ENCODE results near the gene HDAC2. TPM values are rescaled to one million over a fixed set of nuclear protein-coding genes. Genes with fewer than 3 reads are reported as not detected.
A peak's percentile ranks its signal among the peaks of the same experiment; 100 is the strongest.

Gene HDAC2
- total and polyA plus RNA-seq, 2 experiments from 2014 or later = 343 to 355 TPM

DNA sequence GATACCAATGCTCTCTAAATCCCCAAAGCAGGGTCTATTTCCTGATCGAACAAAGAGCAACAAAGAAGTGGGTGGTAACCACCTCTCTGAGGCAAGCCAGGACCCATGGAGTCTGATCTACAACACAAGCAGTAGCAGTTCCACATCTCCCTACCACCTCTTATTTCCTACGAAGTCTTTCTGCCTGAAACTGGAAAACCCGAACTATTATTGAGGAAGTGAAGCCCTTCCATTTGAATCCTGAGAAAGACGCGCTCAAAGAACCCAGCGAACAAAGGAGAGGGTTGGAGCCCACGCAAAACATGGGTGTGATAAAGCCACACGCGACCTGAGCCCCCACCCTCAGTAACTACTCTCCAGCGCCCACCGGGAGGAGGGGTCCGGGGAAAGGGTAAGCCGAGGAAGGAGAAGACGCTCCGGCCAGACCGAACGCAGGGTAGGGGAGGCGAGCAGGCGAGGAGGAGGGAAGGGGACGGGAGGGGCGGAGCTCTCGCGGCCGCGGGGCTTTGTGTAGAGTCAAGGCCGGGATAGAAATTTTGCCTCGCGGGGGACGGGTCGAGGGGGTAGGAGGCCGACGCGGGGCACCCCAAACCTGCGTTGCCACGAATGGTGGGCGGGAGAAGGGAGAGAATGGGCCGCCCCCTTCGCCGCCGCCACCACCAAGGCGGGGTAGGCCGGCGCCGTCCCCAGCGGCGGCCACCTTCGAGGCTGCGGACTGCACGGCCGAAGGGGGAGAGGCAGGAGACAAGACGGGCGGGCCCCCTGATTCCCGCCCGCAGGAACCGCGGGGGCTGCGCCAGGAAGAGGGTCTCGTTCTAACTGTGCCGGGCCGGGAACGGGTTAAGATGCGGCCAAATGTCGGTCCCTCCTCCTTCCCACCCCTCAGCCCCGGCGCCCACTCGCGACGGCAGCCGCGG lies 802 bp downstream of the HDAC2 start:
- peak overlapping the region; percentile 99 for H3K27ac Mint-ChIP-seq
- H3K9me3 Mint-ChIP-seq = no peaks in the 10 kb centered on the region
- no peaks in the 10 kb centered on the region for H3K9me2 ChIP-seq (ENCODE audit: insufficient read depth)
- H3F3A ChIP-seq (replicated peaks; ENCODE audit: low read depth) = no peaks in the 10 kb centered on the region; the same call in 1 of the 2 replicates
- ATAC-seq (peak; percentile 64), DNase-seq (ENCODE audit: low spot score) (peak; percentile 73)
- peaks cover 42% of the 10 kb centered on the region for H3K4me1 ChIP-seq (ENCODE audit: insufficient read depth)
- peaks cover 29% of the 10 kb centered on the region for H4K20me1 ChIP-seq (replicated peaks; ENCODE audit: insufficient read depth)
- H3K4me2 ChIP-seq = peak overlapping the region; percentile 89
- H2AFZ ChIP-seq = peak overlapping the region; percentile 92; the same call in 1 of the 2 replicates
- peaks cover 39% of the 10 kb centered on the region for H3K4me1 Mint-ChIP-seq
- H3K79me2 ChIP-seq (replicated peaks; ENCODE audit: insufficient read depth) = peaks cover 61% of the 10 kb centered on the region
- H3K4me3 ChIP-seq = peak overlapping the region; percentile 98
- no peak for TF ChIP-seq STAT1 (IDR thresholded peaks at IDR 0.05; ENCODE audit: unreplicated experiment)
- peak; percentile 41; the same call in 1 of the 2 replicates for TF ChIP-seq POLR2AphosphoS5 (IDR thresholded peaks at IDR 0.05; ENCODE audit: low read depth)
- no peak for TF ChIP-seq NANOG (IDR thresholded peaks at IDR 0.05; ENCODE audit: borderline replicate concordance)
- TF ChIP-seq, protein P1, sequence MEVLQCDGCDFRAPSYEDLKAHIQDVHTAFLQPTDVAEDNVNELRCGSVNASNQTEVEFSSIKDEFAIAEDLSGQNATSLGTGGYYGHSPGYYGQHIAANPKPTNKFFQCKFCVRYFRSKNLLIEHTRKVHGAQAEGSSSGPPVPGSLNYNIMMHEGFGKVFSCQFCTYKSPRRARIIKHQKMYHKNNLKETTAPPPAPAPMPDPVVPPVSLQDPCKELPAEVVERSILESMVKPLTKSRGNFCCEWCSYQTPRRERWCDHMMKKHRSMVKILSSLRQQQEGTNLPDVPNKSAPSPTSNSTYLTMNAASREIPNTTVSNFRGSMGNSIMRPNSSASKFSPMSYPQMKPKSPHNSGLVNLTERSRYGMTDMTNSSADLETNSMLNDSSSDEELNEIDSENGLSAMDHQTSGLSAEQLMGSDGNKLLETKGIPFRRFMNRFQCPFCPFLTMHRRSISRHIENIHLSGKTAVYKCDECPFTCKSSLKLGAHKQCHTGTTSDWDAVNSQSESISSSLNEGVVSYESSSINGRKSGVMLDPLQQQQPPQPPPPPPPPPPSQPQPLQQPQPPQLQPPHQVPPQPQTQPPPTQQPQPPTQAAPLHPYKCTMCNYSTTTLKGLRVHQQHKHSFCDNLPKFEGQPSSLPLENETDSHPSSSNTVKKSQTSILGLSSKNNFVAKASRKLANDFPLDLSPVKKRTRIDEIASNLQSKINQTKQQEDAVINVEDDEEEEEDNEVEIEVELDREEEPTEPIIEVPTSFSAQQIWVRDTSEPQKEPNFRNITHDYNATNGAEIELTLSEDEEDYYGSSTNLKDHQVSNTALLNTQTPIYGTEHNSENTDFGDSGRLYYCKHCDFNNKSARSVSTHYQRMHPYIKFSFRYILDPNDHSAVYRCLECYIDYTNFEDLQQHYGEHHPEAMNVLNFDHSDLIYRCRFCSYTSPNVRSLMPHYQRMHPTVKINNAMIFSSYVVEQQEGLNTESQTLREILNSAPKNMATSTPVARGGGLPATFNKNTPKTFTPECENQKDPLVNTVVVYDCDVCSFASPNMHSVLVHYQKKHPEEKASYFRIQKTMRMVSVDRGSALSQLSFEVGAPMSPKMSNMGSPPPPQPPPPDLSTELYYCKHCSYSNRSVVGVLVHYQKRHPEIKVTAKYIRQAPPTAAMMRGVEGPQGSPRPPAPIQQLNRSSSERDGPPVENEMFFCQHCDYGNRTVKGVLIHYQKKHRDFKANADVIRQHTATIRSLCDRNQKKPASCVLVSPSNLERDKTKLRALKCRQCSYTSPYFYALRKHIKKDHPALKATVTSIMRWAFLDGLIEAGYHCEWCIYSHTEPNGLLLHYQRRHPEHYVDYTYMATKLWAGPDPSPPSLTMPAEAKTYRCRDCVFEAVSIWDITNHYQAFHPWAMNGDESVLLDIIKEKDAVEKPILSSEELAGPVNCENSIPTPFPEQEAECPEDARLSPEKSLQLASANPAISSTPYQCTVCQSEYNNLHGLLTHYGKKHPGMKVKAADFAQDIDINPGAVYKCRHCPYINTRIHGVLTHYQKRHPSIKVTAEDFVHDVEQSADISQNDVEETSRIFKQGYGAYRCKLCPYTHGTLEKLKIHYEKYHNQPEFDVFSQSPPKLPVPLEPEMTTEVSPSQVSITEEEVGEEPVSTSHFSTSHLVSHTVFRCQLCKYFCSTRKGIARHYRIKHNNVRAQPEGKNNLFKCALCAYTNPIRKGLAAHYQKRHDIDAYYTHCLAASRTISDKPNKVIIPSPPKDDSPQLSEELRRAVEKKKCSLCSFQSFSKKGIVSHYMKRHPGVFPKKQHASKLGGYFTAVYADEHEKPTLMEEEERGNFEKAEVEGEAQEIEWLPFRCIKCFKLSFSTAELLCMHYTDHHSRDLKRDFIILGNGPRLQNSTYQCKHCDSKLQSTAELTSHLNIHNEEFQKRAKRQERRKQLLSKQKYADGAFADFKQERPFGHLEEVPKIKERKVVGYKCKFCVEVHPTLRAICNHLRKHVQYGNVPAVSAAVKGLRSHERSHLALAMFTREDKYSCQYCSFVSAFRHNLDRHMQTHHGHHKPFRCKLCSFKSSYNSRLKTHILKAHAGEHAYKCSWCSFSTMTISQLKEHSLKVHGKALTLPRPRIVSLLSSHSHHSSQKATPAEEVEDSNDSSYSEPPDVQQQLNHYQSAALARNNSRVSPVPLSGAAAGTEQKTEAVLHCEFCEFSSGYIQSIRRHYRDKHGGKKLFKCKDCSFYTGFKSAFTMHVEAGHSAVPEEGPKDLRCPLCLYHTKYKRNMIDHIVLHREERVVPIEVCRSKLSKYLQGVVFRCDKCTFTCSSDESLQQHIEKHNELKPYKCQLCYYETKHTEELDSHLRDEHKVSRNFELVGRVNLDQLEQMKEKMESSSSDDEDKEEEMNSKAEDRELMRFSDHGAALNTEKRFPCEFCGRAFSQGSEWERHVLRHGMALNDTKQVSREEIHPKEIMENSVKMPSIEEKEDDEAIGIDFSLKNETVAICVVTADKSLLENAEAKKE (CRISPR knock-in tag; IDR thresholded peaks at IDR 0.05) = no peak
- H3K27ac ChIP-seq (ENCODE audit: low read depth) = peak overlapping the region; percentile 99
- H3K27me3 Mint-ChIP-seq (ENCODE audit: insufficient read depth, low read depth, poor library complexity) = peaks cover 18% of the 10 kb centered on the region
- H3K4me3 Mint-ChIP-seq = peak overlapping the region; percentile 99
- H3K27me3 ChIP-seq (ENCODE audit: insufficient read depth) = peaks cover 9% of the 10 kb centered on the region
- peaks cover 8% of the 10 kb centered on the region for H3K36me3 Mint-ChIP-seq (ENCODE audit: low read depth)
- H3K36me3 ChIP-seq (ENCODE audit: insufficient read depth) = no peaks in the 10 kb centered on the region

DNA sequence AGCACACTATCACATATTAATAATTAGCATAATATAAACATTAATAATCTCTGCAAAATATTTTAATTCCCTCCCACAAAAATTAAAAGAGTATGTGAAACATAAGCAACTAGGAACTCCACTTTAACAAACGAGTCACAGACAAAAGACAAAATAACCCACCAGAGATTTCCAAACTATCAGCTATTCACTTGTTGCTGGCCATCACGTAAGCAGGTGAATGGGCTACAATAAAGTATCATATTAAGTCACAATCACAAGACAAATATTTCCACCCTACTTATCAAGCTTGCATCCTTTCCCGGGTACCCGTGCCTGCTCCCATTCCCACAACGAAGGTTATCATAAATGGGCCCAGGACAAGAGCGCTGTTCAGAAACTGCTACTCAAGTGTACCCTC lies 2.5 kb downstream of the HDAC2 start:
- peaks cover 49% of the 10 kb centered on the region for H3K4me1 Mint-ChIP-seq
- ATAC-seq = no peak
- H4K20me1 ChIP-seq (replicated peaks; ENCODE audit: insufficient read depth) = peaks cover 45% of the 10 kb centered on the region

More for the DNA sequence above, 2.5 kb downstream of the HDAC2 start:
- H3K4me2 ChIP-seq = peak overlapping the region; percentile 89
- no peak for DNase-seq (ENCODE audit: low spot score)
- peaks cover 9% of the 10 kb centered on the region for H3K27me3 ChIP-seq (ENCODE audit: insufficient read depth)
- H3F3A ChIP-seq (replicated peaks; ENCODE audit: low read depth) = no peaks in the 10 kb centered on the region; the same call in 1 of the 2 replicates
- TF ChIP-seq ZNF331 (CRISPR knock-in tag; IDR thresholded peaks at IDR 0.05; ENCODE audit: low read depth) = no peak
- no peaks in the 10 kb centered on the region for H3K36me3 ChIP-seq (ENCODE audit: insufficient read depth)
- peak overlapping the region; percentile 98 for H3K4me3 ChIP-seq
- Mint-ChIP-seq H3K27ac (no peak overlapping the region), H3K27me3 (ENCODE audit: insufficient read depth, low read depth, poor library complexity) (peaks cover 16% of the 10 kb centered on the region), H3K9me3 (no peaks in the 10 kb centered on the region), H3K4me3 (peak overlapping the region; percentile 99), H3K36me3 (ENCODE audit: low read depth) (peaks cover 8% of the 10 kb centered on the region)
- no peaks in the 10 kb centered on the region for H3K9me2 ChIP-seq (ENCODE audit: insufficient read depth)
- H3K4me1 ChIP-seq (ENCODE audit: insufficient read depth) = peaks cover 55% of the 10 kb centered on the region
- peaks cover 78% of the 10 kb centered on the region for H3K79me2 ChIP-seq (replicated peaks; ENCODE audit: insufficient read depth)
- H3K27ac ChIP-seq (ENCODE audit: low read depth) = no peak overlapping the region
- H2AFZ ChIP-seq = no peak overlapping the region
